Natural killer cell (primary cell): ENCODE measurements around the gene NFATC3. TPM values are rescaled to one million over a fixed set of nuclear protein-coding genes. Genes with fewer than 3 reads are reported as not detected.

Experiments
- ATAC-seq, 3 donors: fragments of 150-1000 bp in 2 of 3; fragments of 200-7000 bp in 1 of 3; cut with Tn5 transposase; 1 replicate in 1 of 3; 2 replicates in 2 of 3; pipeline ENCODE4 v1.10.0; 2021; ENCODE audit warnings: mild to moderate bottlenecking in 2 of 3, moderate library complexity in 2 of 3
- DNase-seq, 2 donors: peaks; one replicate each; pipeline versions ENCODE4 v3.0.0 to v3.0.0-alpha.2; 2013 to 2021; ENCODE audit warnings: mixed read lengths in 1 of 2
- H3K27ac ChIP-seq: one replicate; pipeline ENCODE4 v1.5.1; 2013; ENCODE audit warnings: mild to moderate bottlenecking, low read length
- H3K27me3 ChIP-seq: one replicate; pipeline ENCODE4 v1.6.1; 2013; ENCODE audit warnings: low read length; ENCODE audit not compliant: control insufficient read depth, insufficient read depth
- H3K36me3 ChIP-seq: one replicate; pipeline ENCODE4 v1.6.1; 2013; ENCODE audit warnings: low read length; ENCODE audit not compliant: control insufficient read depth, insufficient read depth
- H3K4me1 ChIP-seq: one replicate; pipeline ENCODE4 v1.6.1; 2013; ENCODE audit warnings: low read length; ENCODE audit not compliant: control insufficient read depth, insufficient read depth
- H3K4me3 ChIP-seq: one replicate; pipeline ENCODE4 v1.5.1; 2013; ENCODE audit warnings: low read length
- H3K9me3 ChIP-seq: one replicate; pipeline ENCODE4 v1.6.1; 2013; ENCODE audit warnings: low read length; ENCODE audit not compliant: control insufficient read depth, insufficient read depth
- H3K27ac Mint-ChIP-seq, 2 donors: one replicate each; pipeline ENCODE4 v1.8.0; 2022; ENCODE audit warnings: mild to moderate bottlenecking in 2 of 2, mixed read lengths in 2 of 2, moderate library complexity in 1 of 2
- H3K27me3 Mint-ChIP-seq, 2 donors: one replicate each; pipeline ENCODE4 v1.8.0; 2022; ENCODE audit warnings: low read depth in 2 of 2, mixed read lengths in 2 of 2
- H3K36me3 Mint-ChIP-seq: one replicate; pipeline ENCODE4 v1.8.0; 2022; ENCODE audit warnings: mixed read lengths
- H3K4me1 Mint-ChIP-seq, 2 donors: one replicate each; pipeline ENCODE4 v1.8.0; 2022; ENCODE audit warnings: mixed read lengths in 2 of 2
- H3K4me3 Mint-ChIP-seq: one replicate; pipeline ENCODE4 v1.8.0; 2022; ENCODE audit warnings: mild to moderate bottlenecking, moderate library complexity, mixed read lengths
- H3K9me3 Mint-ChIP-seq, 2 donors: one replicate each; pipeline ENCODE4 v1.8.0; 2022; ENCODE audit warnings: mixed read lengths in 2 of 2
- CTCF ChIP-seq: fragments of 200-600 bp; IDR thresholded peaks from one replicate; pipeline ENCODE4 v1.8.0; 2022; ENCODE audit warnings: antibody characterized with exemption
- whole genome bisulfite sequencing: methylation state at CpG from one replicate; pipeline ENCODE4 v1.1.7; 2013; ENCODE audit warnings: missing lambda C conversion rate; ENCODE audit not compliant: insufficient coverage; 5-methylcytosine and 5-hydroxymethylcytosine counted together
- intact Hi-C: fragments of 100-400 bp; cut with micrococcal nuclease; formaldehyde crosslinking; loops from one replicate; pipeline ENCODE4 v1.14.2; 2022
- total RNA-seq, 4 donors: library from RNA; stranded (reverse); fragments of 120-200 nt in 1 of 4; gene quantifications; one replicate each; pipeline versions ENCODE4 v1.2.3 to v1.2.4, GENCODE V29; 2013 to 2022

NFATC3 gene
- total RNA-seq, 3 donors from 2014 or later (not counting 1 experiment from before 2014, with no cell fraction given): 241 to 282 (median 263) TPM

DNA sequence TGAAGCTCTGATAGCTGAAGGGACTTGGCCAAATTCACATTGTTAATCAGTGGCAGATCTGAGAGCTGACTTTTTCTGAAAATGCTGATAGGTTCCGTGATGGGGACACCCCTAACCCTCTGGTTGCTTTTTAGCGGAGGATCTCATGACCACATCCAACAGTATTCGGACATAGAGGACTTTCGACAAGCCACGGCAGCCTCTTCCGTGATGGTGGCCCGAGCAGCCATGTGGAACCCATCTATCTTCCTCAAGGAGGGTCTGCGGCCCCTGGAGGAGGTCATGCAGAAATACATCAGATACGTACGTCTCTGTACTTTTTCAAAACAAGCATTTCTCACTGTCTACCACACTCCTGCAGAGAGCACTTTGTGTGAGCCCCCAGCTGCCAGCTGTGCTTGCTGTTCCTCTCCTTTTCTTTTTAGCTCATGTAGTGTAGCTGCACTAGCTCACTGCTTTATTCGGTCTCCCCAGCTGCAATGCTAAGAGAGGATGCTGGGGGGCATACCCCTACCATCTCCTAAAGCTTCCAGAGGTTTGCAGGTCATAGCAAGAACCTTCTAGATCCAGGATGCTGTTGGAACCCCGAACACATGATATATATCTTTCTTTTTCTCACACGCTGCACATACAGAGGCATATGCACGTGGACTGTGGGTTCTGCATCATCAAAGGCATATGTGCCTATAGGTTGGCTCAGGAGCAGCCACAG lies 14.2 kb upstream of the NFATC3 start:
- peaks cover 7% of the 10 kb centered on the region for H3K36me3 Mint-ChIP-seq
- H3K36me3 ChIP-seq: peaks cover 23% of the 10 kb centered on the region
- DNase-seq (peak in 1 of 2 donors; percentile 58), ATAC-seq (peak in 2 of 3 donors; percentile 6 to 27)
- no peaks in the 10 kb centered on the region for H3K27me3 ChIP-seq
- H3K4me1 ChIP-seq: peaks cover 86% of the 10 kb centered on the region
- H3K4me3 ChIP-seq: no peak overlapping the region
- H3K27me3 Mint-ChIP-seq: no peaks in the 10 kb centered on the region
- intact Hi-C loops: loop anchor here (1.0 to 5.0 kb wide), 2 partner anchors 10 to 46 kb away; no protein-coding TSS in a partner anchor
- H3K4me3 Mint-ChIP-seq: peak overlapping the region; percentile 75
- peaks cover 77 to 89% of the 10 kb centered on the region in 2 donors for H3K4me1 Mint-ChIP-seq
- no peak for TF ChIP-seq CTCF
- H3K27ac Mint-ChIP-seq: peak overlapping the region; percentile 94 to 96
- no peaks in the 10 kb centered on the region for H3K9me3 Mint-ChIP-seq
- no peaks in the 10 kb centered on the region for H3K9me3 ChIP-seq
- WGBS: 50% methylated on average over 14 of the region's 14 CpGs
- H3K27ac ChIP-seq: peak overlapping the region; percentile 63

GRCh38 chr16:68071518-68071901 lies 13.7 kb upstream of the NFATC3 start:
- Mint-ChIP-seq H3K9me3 (no peaks in the 10 kb centered on the region), H3K4me3 (peak overlapping the region; percentile 75), H3K27me3 (no peaks in the 10 kb centered on the region), H3K27ac (peak overlapping the region; percentile 94 to 96), H3K4me1 (peaks cover 77 to 89% of the 10 kb centered on the region in 2 donors), H3K36me3 (peaks cover 7% of the 10 kb centered on the region)
- H3K36me3 ChIP-seq: peaks cover 24% of the 10 kb centered on the region
- no peaks in the 10 kb centered on the region for H3K27me3 ChIP-seq
- WGBS: no CpG with 5 or more reads among the region's 1 CpG
- no peak overlapping the region for H3K4me3 ChIP-seq
- H3K27ac ChIP-seq: peak overlapping the region; percentile 37
- intact Hi-C loops: loop anchor here (1.0 to 5.0 kb wide), 2 partner anchors 10 to 46 kb away; no protein-coding TSS in a partner anchor
- H3K4me1 ChIP-seq: peaks cover 86% of the 10 kb centered on the region
- H3K9me3 ChIP-seq: no peaks in the 10 kb centered on the region
- no peak for TF ChIP-seq CTCF
- DNase-seq (no peak), ATAC-seq (no peak)

- H3K36me3 ChIP-seq: peaks cover 24% of the 10 kb centered on the region
Measured at GRCh38 chr16:68072038-68072695, 13.0 kb upstream of the NFATC3 start.

More at GRCh38 chr16:68072038-68072695, 13.0 kb upstream of the NFATC3 start:
- Mint-ChIP-seq H3K36me3 (peaks cover 7% of the 10 kb centered on the region), H3K27me3 (no peaks in the 10 kb centered on the region), H3K4me1 (peaks cover 77 to 88% of the 10 kb centered on the region in 2 donors), H3K4me3 (no peak overlapping the region), H3K9me3 (no peaks in the 10 kb centered on the region), H3K27ac (peak overlapping the region; percentile 94 to 96)
- no peaks in the 10 kb centered on the region for H3K9me3 ChIP-seq
- H3K27me3 ChIP-seq: no peaks in the 10 kb centered on the region
- 90% methylated on average over 8 of the region's 9 CpGs for WGBS
- H3K4me3 ChIP-seq: no peak overlapping the region
- H3K27ac ChIP-seq: peak overlapping the region; percentile 37
- DNase-seq (peak in 1 of 2 donors; percentile 21), ATAC-seq (no peak)
- TF ChIP-seq CTCF: no peak
- intact Hi-C loops: loop anchor here (5.0 kb wide), 1 partner anchor 45 kb away; no protein-coding TSS in a partner anchor
- peaks cover 91% of the 10 kb centered on the region for H3K4me1 ChIP-seq
